ENCODE results near the gene TLE6.

GRCh38 chr19:3025549-3025886 is 48.2 kb downstream of the TLE6 start:
- no peak for TF ChIP-seq CTCF (IDR thresholded peaks at IDR 0.05)
- TF ChIP-seq RNF2 (IDR thresholded peaks at IDR 0.05; ENCODE audit: borderline replicate concordance, low read depth): no peak
- TF ChIP-seq POLR2A (IDR thresholded peaks at IDR 0.05; ENCODE audit: low read length): no peak
- no peak for TF ChIP-seq ESRRA (IDR thresholded peaks at IDR 0.05; ENCODE audit: borderline replicate concordance, low read length)
- TF ChIP-seq ZSCAN20 (CRISPR knock-in tag; IDR thresholded peaks at IDR 0.05): no peak
- TF ChIP-seq RFX5 (IDR thresholded peaks at IDR 0.05): no peak
- no peak for TF ChIP-seq EP300 (IDR thresholded peaks at IDR 0.05)
- TF ChIP-seq SMC3 (IDR thresholded peaks at IDR 0.05): no peak
- TF ChIP-seq CBX2 (IDR thresholded peaks at IDR 0.05; ENCODE audit: borderline replicate concordance, low read depth): no peak
- no peak for TF ChIP-seq USF2 (IDR thresholded peaks at IDR 0.05)
- TF ChIP-seq FOSL2 (IDR thresholded peaks at IDR 0.05): no peak
- no peak for TF ChIP-seq FOSL2 (CRISPR knock-in tag; IDR thresholded peaks at IDR 0.05)
